HG02623 (cell line): Measurements from ENCODE around the gene B4GALT3.

Source experiments
- ATAC-seq: cut with Tn5 transposase; IDR thresholded peaks from one replicate; pipeline ENCODE4 v1.9.1; 2021; ENCODE audit warnings: moderate library complexity; ENCODE audit not compliant: unreplicated experiment

Gene B4GALT3

DNA sequence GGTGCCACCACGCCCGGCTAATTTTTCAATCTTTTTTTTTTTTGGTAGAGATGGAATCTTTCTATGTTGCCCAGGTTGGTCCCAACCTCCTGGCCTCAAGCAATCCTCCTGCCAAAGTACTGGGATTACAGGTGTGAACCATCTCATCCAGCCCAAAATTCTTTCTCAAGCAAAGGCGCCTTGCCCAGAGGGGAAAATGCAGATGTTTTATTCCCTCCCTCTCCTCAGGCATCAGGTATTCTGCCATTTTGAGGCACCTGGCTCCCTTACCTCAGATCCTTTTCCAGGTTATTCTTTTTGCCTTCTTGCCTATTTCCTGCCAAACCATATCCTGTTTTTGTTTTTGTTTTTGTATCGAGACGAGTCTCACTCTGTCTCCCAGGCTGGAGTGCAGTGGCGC lies 11.1 kb upstream of the B4GALT3 start:
- ATAC-seq = no peak

DNA sequence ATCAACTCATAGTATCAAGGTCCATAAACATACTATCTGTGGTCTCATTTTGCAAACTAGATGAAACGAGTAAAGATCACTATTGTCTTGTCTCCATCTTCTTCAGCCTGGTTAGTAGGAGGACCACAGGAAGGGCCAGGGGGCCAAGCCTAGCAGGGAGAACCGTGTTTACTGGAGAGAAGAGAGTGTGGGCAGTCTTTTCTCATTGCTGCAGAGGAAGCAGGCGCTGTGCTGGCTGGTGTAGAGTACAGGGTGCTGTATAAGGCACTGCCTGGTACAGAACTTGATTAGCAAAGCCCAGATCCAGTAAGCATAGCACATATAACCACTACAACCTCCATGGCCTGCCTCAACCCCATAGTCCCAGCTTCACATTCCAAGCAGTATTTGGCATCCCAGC lies 10.0 kb upstream of the B4GALT3 start:
- ATAC-seq = no peak

DNA sequence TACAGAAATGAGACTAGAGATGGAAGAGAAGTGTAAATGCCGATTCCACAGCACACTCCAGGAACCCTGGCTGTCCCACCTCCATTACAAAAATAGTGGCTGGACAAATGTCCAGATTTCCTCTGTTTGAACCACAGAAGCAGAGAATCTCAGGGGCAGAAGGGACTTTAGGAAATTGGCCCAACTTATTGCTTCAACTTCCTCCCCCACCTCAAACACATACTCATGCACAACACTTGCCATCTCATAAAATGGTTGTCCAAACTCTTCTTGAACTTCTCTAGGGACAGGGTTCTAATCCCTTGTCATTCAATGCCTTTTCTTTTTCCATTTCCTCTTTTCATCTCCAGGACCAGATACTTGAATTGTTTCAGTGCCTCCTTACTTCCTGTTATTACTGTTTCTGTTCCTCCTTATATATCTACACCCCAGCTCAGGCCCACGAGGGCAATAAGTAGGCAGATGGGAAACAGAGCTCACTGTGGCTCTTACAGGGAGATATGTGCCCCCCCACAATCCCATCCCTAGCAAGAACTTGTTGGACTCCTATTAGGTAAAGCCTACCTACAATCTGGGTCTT lies 8.5 kb upstream of the B4GALT3 start:
- no peak for ATAC-seq

DNA sequence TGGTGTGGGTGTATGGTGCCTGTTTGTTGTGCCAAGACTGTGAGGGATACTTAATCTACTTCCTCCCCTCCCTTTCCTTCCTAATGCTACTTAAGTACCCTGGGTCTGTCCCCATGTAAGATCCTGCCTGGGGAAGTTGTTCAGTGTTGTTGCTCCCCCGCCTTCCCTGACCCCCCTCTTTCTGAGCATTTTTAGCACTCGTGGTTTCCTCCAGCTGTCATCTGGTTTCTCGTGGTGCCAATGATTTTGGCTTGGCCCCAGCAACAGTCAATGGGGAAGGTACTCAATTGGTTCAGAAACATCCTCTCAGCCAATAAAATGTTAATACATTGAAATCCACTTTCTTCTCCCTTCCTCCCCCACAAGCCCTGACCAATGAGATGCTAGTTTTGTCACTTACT lies 8.0 kb upstream of the B4GALT3 start:
- ATAC-seq = peak; percentile 44

DNA sequence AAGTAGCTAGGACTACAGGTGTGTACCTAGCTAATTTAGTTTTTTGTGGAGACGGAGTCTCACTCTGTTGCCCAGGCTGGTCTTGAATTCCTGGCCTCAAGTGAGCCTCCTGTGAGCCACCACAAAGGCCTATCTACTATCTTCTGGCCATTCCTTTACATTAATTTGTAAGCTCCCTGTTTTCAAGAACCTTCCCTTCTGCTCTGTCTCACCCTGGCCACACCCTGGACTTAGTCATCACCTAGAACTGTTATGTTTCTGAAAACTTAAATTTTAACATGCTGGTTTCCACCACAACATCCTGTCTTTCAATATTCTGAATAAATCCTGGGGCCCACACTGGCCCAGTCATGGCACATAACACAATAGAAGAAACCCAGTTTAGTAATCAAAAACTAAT lies 4.9 kb upstream of the B4GALT3 start:
- peak; percentile 27 for ATAC-seq

DNA sequence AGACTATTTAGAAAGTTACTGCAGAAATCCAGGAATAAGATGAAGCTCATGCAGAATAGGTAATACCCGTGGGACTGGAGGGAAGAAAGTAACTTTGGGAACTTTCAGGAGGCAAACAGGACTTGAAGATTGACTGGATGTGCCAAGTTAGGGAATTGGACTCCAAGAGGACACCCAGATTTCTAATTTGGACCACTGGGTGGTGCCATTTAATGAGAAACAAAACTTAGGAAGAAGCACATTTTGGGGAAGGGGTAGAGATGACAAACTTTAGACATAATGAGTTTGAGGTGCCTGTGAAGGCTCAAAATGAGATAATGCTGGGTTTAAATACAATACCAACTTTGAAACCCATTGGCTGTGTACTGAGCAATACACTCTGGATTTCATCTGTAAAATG lies 3.3 kb upstream of the B4GALT3 start:
- no peak for ATAC-seq

DNA sequence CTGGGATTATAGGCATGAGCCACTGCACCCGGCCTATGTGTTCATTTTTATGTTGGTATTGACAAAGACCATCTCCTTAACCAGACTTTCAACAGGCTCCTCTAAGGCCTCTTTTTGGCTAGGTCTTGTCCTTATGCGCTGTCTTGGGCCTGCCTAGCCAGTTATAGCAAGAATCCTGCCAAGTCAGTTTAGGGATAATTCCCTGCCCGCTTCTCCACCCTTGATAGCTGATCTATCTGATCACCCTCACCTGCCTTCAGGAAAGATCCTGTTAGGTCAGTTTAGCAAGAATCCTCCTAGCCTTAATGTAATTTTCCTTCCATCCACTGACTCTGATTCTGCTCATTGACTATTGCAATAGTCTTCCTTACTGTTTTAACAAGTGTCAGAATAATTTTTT lies 2.4 kb upstream of the B4GALT3 start:
- ATAC-seq = no peak

DNA sequence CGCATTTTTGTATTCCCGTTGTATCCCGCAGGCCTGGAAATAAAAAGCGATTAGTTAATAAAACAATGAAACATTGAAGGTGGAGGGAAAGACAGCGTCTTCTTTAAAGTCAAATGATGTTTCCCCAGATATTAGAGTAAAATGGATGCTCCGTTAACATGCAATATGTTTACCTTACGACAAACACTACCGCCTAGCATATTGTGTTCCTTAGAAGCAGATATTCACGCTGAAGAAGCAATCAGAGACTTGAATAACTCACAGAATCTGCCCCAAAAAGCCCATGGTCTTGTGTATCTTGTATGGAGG lies 583 bp upstream of the B4GALT3 start:
- no peak for ATAC-seq

DNA sequence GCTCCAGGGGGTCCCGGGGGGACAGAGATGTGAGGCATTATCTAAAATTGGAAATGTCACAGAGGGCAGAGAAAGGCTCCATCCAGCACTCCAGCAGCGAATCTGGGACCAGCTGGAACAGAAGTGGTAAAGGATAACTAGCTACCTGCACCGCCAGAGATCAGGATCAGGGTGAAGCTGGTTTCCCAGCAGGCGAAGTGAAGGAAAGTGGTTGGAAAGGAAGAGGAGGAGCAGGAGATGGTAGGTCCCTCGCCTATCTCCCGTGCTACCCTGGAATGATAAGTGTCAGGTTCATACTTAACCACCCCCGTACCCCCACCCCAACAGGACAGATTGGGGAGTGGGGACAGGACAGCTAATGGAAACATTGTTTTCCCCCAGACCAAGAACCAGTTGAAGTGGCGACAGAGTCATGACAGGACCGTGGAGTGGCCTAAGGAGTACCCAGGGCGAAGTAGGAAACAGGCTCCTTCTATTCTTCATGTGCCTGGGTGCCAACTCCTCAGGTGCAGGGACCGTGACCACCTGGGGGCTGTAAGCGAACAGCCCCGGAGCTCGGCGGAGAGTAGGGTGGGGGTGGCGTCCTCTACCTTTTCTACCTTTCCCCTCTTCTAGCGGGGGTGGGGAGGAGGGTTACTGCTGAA lies 717 bp downstream of the B4GALT3 start:
- no peak for ATAC-seq

DNA sequence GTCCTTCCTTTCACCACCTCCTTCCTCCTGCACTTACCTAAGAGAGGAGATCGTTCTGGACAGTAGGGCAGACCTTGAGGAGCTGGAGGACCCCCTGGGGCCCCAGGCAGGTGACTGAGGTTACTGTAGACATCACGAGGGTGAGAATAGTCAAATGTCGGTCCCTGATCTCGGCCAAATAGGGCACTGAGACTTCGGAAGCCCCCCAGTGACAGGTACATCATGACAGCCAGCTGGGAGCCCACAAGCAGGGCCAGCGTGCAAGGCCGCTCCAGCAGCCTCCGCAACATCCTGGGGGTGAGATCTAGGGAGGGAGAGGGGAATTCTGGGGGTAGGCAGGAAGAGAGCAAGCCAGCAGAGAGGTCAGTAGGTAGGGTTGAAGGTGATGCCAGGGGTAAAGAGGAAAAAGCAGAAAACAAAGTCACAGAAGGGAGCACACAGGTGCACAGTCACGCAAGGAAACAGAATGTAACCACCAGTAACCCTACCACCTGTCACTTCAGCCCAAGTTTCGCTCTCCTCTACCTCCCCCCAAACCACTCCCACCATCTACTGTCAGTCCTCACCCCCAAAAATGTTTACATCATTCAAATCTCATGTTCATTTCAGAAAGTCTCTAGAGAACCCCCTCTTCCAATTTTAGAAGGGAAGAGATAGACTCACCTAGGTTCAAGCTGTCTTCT lies 1.4 kb downstream of the B4GALT3 start:
- ATAC-seq = no peak

DNA sequence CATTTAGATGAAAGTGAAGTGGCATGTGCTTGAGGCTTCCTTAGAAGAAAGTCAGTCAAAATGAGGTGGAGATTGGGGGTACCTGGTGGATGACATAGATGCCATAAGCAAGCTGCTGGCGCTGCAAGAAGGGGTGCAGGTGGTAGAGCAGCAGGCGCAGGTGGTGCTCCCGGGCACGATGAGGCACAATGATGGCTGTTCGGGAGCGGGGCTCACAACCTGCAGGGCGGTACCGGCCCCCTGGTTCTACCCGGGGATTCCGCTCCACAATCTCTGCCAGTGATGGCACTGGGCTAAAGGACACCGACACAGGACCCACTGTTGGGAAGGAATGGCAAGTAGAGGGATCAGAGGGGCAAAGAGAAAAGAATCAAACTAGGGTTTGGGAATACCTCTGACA lies 2.4 kb downstream of the B4GALT3 start:
- no peak for ATAC-seq

DNA sequence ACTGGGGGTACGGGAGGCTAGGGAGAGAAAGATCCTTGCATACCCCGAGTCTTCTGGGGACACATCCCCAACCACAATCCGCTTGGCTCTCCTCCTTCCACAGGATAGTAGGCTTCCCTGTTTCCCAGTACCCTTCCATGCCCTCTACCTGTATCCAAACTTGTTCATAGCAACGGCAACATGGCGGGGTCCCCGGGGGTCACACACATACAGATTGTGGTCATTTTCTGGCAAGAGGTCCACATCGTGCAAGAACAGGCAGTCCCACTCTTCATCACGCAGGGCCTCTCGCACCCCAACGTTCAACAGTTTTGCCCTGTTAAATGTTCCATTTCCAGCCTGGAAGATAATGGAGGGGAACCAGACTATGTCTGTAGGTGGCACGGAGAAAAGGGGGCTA lies 3.6 kb downstream of the B4GALT3 start:
- no peak for ATAC-seq

DNA sequence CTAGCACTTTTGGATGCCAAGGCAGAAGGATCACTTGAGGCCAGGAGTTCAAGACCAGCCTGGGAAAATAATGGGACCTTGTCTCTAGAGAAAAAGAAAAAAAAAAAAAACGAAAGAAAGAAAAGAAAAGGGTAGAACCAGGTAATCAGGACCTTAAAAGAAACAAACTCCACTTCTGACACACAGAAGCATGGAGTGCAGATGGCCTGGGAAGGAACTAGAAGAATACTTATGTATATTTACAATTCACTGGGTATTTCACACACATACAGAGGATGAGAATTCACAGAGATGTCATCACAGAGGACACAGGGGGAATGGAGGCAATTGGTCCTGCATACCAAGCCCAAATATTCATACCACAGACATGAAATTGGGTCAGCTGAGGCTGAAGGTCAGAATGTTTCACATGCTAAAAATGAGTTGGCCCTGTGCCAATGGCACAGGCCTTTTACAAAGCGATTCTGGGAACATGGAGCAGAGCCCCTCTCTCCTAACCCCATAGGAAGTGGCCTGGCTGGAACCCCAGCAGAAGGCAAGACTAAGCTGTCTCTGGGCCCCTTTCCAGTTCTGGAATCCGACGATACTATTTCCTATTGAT lies 4.4 kb downstream of the B4GALT3 start:
- no peak for ATAC-seq

DNA sequence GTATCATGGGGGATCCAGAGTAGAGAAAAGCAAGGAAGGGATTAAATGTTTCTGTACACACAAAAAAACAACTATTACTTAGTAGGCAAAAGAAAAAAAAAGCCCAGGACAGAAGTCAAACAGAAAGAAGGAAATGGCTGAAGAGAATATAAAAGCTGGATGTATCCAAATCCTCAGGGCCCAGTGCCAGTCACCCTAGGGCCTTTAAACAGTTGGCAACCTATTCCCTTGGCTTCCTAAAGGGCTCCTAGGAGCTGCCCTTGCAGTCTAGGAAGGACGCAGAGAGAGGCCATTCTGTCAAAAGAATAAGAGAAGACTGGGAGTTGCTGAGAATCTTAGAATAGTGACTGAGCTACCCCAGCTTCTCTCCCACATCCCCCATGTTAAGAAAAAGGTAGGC lies 5.0 kb downstream of the B4GALT3 start:
- no peak for ATAC-seq

DNA sequence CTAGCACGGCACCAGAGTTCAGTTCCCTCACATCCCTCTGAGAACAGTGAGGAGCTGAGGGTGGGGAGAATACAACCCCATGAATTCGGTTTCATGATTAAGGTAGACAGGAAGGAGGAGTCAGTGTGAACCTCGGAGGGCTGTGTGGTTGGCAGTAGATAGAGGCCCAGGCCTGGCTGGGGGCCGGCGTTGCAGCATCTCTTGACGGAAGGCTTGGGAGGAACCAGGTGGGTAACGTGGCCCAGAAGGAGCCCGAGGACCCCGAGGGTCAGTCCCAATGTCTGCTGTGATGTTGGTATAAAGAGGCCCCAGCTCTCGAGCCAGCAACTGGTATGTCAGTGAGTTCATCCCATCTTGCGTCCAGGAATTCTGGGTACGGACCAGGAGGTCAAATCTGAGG lies 5.6 kb downstream of the B4GALT3 start:
- no peak for ATAC-seq

DNA sequence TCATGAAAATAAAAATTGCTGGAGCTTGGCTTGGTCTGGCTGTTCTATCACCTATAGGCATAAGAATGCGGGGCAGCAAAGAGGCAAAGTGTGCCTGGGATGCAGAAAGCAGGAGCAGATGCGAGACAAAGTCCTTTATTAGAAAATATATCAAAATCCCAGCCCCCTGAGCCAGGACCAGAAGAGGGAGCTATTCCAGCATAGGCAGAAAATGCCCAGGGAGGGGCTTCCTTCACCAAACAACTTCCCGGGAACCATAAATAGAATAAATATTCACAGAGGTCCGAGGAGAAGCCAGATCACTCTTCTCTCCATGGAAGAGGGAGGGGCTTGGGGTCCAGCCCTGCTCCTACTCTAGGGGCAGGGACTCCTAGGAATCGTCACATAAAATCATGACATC lies 6.1 kb downstream of the B4GALT3 start:
- ATAC-seq = no peak

DNA sequence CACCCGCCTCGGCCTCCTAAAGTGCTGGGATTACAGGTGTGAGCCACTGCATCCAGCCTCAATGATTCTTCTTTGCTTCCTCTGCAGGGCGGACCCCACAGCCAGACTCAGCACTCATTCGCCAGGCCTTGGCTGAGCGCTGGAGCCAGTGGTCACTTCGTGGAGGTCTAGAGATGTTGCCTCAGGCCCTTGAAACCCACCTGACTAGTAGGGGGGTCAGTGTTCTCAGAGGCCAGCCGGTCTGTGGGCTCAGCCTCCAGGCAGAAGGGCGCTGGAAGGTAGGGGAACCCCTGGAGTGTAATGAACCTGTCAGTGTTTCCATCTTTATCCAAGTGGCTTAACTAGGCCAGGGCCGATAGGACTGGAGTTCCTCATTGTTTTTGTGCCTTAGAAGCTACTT lies 8.4 kb downstream of the B4GALT3 start:
- ATAC-seq = no peak

DNA sequence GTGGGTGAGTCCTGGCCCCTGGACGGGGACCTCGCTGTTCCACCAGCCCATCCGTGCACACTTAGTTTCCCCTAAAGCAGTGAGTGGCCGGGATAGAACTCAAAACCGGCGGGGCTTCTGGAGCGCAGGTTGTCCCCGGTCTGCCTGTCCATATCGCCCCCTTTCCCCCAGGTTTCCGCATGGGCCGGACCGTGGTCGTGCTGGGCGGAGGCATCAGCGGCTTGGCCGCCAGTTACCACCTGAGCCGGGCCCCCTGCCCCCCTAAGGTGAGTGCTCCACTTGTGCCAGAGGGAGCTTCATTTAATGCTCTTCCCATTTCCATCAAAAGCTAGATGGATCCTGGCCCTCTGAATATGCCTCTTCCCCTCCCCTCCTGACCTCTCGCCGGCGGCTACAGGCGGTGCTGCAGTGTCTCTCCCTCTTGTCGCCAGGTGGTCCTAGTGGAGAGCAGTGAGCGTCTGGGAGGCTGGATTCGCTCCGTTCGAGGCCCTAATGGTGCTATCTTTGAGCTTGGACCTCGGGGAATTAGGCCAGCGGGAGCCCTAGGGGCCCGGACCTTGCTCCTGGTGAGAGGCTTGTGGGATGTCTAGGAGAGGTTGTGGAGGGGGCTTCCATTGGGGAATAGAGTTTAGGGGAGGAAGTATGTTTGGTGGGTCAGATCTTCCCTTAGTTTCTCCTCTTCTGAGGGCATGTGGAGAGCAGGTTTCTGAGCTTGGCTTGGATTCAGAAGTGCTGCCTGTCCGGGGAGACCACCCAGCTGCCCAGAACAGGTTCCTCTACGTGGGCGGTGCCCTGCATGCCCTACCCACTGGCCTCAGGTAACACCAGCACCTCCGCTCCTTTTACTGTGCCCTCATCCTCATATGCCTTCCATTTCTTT lies 10.4 kb downstream of the B4GALT3 start:
- ATAC-seq = no peak

DNA sequence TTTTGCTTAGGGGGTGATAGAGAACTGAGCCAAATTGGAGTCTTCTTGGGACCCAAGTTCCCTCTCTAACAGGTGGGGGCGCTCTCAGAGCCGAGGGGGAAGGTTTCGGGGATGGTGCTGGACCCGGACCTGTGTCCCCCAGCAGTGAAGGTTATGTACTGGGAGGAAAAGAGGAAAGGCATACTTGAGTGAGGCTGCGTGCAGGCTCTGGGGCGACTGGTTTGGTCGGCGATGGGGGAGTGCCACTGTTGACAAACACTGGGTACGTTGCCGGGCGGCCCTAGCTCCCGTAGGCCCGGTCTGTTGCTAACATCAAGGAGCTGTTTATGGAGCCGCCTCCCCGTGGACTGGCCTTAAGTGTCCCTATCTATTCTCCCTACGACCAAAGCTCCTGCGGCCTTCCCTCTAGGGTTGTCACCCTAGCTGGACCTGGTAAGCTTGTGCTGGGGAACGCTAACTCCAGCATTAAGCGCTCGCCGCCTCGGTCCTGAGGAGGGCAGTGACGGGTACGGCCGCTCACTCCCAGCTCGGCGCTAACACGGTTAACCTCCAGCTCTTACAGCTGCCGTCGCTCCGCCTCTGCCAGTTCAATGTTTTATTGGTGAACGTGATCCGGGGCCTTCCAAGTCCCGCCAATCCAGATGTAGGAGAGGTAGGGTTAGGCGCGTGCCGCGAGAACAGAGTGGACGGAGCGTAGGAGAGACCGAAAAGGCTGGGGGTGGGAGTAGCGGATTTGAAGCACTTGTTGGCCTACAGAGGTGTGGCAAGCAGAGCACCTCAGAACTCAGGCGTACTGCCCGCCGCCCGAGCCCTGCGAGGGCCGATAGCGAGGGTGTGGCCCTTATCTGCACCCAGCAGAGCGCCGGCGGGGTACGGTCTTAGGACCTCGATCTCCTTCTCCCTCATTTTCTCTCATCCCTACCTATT lies 11.3 kb downstream of the B4GALT3 start, which contains the start of gene PPOX:
PPOX (plus strand) TSS at position 685 of the 927 bp plus-strand sequence. CDS start 422 bp downstream, outside the sequence.
- ATAC-seq = peak; percentile 93

DNA sequence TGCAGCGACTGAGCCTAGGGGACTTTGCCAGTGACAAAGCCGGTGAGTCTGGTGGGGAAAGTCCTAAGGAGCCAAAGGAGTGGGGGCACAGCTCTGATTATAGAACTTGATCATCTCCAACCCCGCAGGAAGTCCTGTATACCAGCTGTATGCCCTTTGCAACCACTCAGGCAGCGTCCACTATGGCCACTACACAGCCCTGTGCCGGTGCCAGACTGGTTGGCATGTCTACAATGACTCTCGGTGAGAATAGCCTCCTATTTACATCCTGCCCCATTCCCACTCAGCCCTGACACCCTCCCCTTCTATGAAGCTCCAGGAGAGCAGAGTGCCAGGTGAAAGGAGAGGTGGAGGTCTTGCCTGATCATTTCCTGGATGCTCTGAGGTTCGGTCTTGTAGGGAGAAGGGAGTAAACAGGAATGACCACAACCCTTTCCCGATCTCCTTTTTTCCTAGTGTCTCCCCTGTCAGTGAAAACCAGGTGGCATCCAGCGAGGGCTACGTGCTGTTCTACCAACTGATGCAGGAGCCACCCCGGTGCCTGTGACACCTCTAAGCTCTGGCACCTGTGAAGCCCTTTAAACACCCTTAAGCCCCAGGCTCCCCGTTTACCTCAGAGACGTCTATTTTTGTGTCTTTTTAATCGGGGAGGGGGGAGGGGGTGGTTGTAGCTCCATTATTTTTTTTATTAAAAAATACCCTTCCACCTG lies 12.3 kb downstream of the B4GALT3 start:
- ATAC-seq = no peak
